Heart left ventricle (tissue), 13 donors: ENCODE data around the gene SLC38A7.

ENCODE experiments used
- CTCF ChIP-seq, 12 donors: fragments of 200-600 bp; sonication (generic) in 4 of 12; IDR thresholded peaks; one replicate each; pipeline versions ENCODE4 v1.5.0 to v1.8.0; 2018 to 2022; ENCODE audit warnings: antibody characterized with exemption in 12 of 12, mild to moderate bottlenecking in 5 of 12
- POLR2A ChIP-seq, 2 donors: fragments of 450-650 bp; IDR thresholded peaks; one replicate each; pipeline ENCODE4 v1.6.1; 2017; ENCODE audit warnings: antibody characterized with exemption in 2 of 2, mild to moderate bottlenecking in 2 of 2, moderate library complexity in 2 of 2
- donor health status: ischemic (EF 13 %, LVEDD 7.1; RV severe dilation, severe dysfunction).
- donor health status: DM: no; HTN: yes; CAD: no.
- donor health status: DM: no; HTN: no; CAD: no.
- donor health status: ischemic (EF 25% LVEDD 6.9; RV normal size, moderate dysfunction).
- donor health status: ischemic (EF 25% LVEDD 5.7; RV mildly dilated, moderate dysfunction).
- donor health status: ischemic (EF 35%, LVEDD 5.7; RV mildly dilated, moderate dysfunction).
- donor health status: nonischemic (EF 11% LVEDD 7.7; RV severe dilation, severe dysfunction).
- donor health status: DM: yes; HTN: yes; CAD: no.
- donor health status: PGD.
- donor health status: ischemic (EF 29% LVEDD 5.4; RV normal size, mild dysfunction).
- donor health status: nonischemic (EF 23%, LVEDD 6.1; RV moderate dilation, normal function).

DNA sequence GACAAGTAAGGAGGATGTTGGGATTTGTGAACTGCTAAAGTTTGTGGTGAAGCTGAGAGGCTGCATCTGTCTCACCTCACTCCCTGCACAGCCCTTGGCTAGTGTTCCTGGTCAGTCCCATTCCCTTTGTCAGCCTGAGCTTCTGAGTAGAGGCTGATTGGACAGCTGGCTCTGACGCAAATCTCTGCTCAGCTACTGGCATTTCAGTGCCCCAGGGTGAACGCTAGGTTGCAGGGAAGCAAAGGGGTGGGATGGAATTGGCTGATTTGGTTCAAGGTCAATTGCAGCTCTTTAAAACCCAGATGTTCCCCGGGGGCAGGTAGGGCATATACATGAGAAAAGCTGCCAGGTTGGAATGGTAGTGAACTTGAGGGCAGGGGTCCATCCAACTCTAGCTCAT lies 31.8 kb downstream of the SLC38A7 start:
- no peak for TF ChIP-seq CTCF (IDR thresholded peaks at IDR 0.05)
- TF ChIP-seq POLR2A (IDR thresholded peaks at IDR 0.05), result no peak
